ENCODE measurements around the gene DACT2. TPM values are rescaled to one million over a fixed set of nuclear protein-coding genes. Genes with fewer than 3 reads are reported as not detected.

DACT2 gene, protein sequence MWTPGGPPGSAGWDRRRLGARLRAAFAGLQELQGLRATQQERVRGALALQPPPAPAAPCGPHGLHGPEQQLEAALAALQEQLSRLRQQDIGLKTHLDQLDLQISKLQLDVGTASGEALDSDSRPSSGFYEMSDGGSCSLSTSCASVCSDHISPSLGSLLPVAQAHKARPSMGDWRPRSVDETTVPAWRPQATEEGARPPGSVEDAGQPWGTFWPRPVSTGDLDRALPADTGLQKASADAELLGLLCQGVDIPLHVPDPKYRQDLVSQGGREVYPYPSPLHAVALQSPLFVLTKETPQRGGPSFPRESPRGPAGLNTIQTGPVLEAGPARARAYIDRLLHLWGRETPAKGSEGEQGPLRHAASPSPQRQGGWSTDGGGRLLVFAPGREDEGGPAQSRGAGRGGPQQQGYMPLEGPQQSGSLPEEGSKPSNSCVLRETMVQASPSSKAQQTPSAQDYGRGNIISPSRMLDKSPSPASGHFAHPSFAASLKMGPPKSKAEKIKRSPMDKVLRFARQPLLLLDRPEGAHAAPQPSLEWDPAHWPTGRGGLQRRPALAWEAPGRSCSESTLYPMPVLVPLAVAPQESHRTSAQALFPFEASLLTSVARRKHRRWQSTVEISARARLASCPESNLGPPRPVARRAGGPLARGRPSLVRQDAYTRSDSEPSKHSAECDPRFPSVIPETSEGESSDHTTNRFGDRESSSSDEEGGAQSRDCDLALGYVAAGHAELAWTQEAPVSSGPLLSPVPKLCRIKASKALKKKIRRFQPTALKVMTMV
- 1 to 10 TPM in 5 of 6 donors, under 1 TPM in 1; 0.87 to 6.5 (median 2.8) TPM for total RNA-seq
- polyA plus RNA-seq, result 1 to 10 TPM; 3.6 to 6.2 TPM

- no peaks in the 10 kb centered on the region for H3K4me1 ChIP-seq
- intact Hi-C loops (cut with DNase I), result no loop called here
- DNase-seq (peak in 2 of 6 donors; percentile 47 to 74), FAIRE-seq (no peak), ATAC-seq (peak; percentile 66 to 81 (median 68))
- 0 to 1% methylated on average over 62 to 92 of the region's 92 CpGs for WGBS, 2 donors
- H3K9me3 ChIP-seq, result no peaks in the 10 kb centered on the region
- H3K36me3 ChIP-seq, result no peaks in the 10 kb centered on the region
- H3K27ac ChIP-seq, result peak within 1 kb of the TSS; percentile 42 to 74 (median 70)
- H3K4me3 ChIP-seq, result peak within 1 kb of the TSS; percentile 37 to 65 (median 58)
- TF ChIP-seq CTCF (IDR thresholded peaks at IDR 0.05), result no peak
- H3K27me3 ChIP-seq, result no peaks in the 10 kb centered on the region
These were observed at the start of gene DACT2 for GRCh38 chr6:168319279-168320111. Gene DACT2 (minus strand): TSS chr6:168319777. CDS start chr6:168319633, 144 bp downstream.

DNA sequence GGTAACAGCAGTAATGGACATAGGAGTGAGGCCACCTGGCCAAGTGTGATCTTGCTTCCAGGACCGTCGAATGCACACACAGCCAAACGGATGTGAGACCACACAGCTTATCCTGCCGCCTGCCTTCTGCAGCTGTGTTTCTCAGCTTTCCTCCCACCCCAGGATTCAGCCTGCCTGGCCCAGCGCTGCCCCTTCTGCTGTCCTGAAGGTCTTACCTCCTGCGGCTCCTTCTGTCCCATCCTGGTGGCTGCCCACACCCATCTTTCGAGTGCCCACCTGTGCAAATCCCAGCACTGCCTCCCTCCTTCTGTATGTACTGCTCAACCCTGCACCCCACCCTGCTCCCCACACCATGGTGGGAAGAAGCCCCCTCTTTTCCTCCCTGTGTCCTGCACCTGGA, 49.4 kb upstream of the DACT2 start:
- no peaks in the 10 kb centered on the region for H3K9me3 ChIP-seq
- 38 to 54% methylated on average over 7 of the region's 7 CpGs for WGBS, 2 donors
- peaks cover 0 to 5% (median 0%) of the 10 kb centered on the region in 3 donors for H3K4me1 ChIP-seq
- TF ChIP-seq CTCF (IDR thresholded peaks at IDR 0.05), result no peak
- no peak overlapping the region for H3K27ac ChIP-seq
- intact Hi-C loops (cut with DNase I), result no loop called here
- no peaks in the 10 kb centered on the region for H3K36me3 ChIP-seq
- no peak for FAIRE-seq
- DNase-seq, result peak in 2 of 6 donors; percentile 26 to 39
- ATAC-seq, result no peak
- no peak overlapping the region for H3K4me3 ChIP-seq
- H3K27me3 ChIP-seq, result no peaks in the 10 kb centered on the region

DNA sequence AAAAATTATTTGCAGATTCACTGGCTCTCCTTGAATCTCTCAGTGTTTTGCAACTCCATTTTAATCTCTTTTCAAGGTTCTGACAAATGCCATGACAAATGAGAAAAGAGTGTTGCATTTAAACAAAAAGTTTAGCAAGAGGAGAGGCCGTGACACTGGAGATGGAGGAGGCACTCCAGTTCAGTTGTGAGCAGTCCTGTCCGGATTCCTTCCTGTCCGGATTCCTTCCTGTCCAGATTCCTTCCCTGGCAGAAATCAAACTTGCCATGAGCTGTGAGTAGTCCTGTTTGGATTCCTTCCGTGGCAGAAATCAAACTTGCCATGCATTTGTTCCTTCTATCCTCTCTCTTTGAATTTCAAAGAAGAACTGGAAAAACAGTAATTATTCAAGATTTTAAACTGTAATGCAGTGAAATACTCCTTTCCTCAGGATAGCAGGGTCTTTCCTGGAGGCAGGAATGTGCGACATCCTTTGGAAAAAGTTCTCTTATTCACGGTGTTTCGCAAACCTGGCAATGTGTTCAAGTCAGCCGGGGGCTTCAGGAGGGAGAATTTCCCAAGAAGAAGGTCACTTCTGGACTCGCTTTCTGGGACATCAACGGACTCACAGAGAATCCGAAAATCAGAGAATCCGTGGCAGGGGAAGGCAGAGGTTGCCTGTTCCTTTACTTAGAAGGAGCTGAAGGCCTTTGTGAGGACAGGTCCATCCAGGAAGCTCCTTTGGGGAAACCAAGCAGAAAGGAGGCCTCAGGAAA, 48.7 kb upstream of the DACT2 start:
- H3K4me3 ChIP-seq, result no peak overlapping the region
- whole genome bisulfite sequencing, 2 donors, result 79 to 85% methylated on average over 12 of the region's 12 CpGs
- intact Hi-C loops (cut with DNase I), result no loop called here

More for the DNA sequence above, 48.7 kb upstream of the DACT2 start:
- H3K27ac ChIP-seq, result no peak overlapping the region
- no peaks in the 10 kb centered on the region for H3K36me3 ChIP-seq
- ATAC-seq, result no peak
- no peak for DNase-seq
- TF ChIP-seq CTCF (IDR thresholded peaks at IDR 0.05), result no peak
- H3K9me3 ChIP-seq, result no peaks in the 10 kb centered on the region
- peaks cover 0 to 5% (median 0%) of the 10 kb centered on the region in 3 donors for H3K4me1 ChIP-seq
- no peak for FAIRE-seq
- no peaks in the 10 kb centered on the region for H3K27me3 ChIP-seq
